Measurements from ENCODE around the gene EHHADH.

The EHHADH gene

GRCh38 chr3:185164428-185165217 is 89.2 kb downstream of the EHHADH start:
- Histone ChIP-seq H3K27me3 (ENCODE audit: insufficient read depth, low read length, poor library complexity) (no peaks in the 10 kb centered on the region), H3K36me3 (ENCODE audit: control insufficient read depth, insufficient read depth, low read length) (no peaks in the 10 kb centered on the region), H3K4me1 (ENCODE audit: control insufficient read depth, low read depth, low read length) (no peaks in the 10 kb centered on the region), H2BK5ac (ENCODE audit: low read length) (no peak overlapping the region), H2AK5ac (ENCODE audit: low read length) (no peak overlapping the region), H2BK120ac (ENCODE audit: low read depth, low read length) (no peak overlapping the region), H3K9ac (ENCODE audit: low read length) (no peak overlapping the region), H3K56ac (ENCODE audit: low read length) (no peak overlapping the region), H3K4me2 (ENCODE audit: low read length) (no peak overlapping the region), H3K79me1 (ENCODE audit: low read length) (no peaks in the 10 kb centered on the region), H3K79me2 (ENCODE audit: control insufficient read depth, insufficient read depth, low read length) (no peaks in the 10 kb centered on the region), H3K4me3 (ENCODE audit: low read length) (no peak overlapping the region), H3K23ac (ENCODE audit: low read length) (no peak overlapping the region), H2BK15ac (replicated peaks; ENCODE audit: low read depth) (no peak overlapping the region), H3K18ac (ENCODE audit: low read length) (no peak overlapping the region), H4K5ac (ENCODE audit: low read length) (no peak overlapping the region), H3K4ac (ENCODE audit: low read depth, low read length) (no peak overlapping the region), H4K8ac (ENCODE audit: low read depth, low read length) (no peak overlapping the region), H3K27ac (ENCODE audit: low read depth, low read length) (no peak overlapping the region)
- DNase-seq: no peak
- no CpG with 5 or more reads among the region's 6 CpGs for WGBS (ENCODE audit: extremely low coverage, insufficient coverage, low lambda C conversion rate)

GRCh38 chr3:185162634-185163033 is 91.2 kb downstream of the EHHADH start:
- Histone ChIP-seq H3K27ac (ENCODE audit: low read depth, low read length) (no peak overlapping the region), H2BK120ac (ENCODE audit: low read depth, low read length) (no peak overlapping the region), H3K56ac (ENCODE audit: low read length) (no peak overlapping the region), H3K27me3 (ENCODE audit: insufficient read depth, low read length, poor library complexity) (no peaks in the 10 kb centered on the region), H3K4ac (ENCODE audit: low read depth, low read length) (no peak overlapping the region), H3K4me1 (ENCODE audit: control insufficient read depth, low read depth, low read length) (no peaks in the 10 kb centered on the region), H2BK15ac (replicated peaks; ENCODE audit: low read depth) (no peak overlapping the region), H3K4me2 (ENCODE audit: low read length) (no peak overlapping the region), H4K8ac (ENCODE audit: low read depth, low read length) (no peak overlapping the region), H3K9ac (ENCODE audit: low read length) (no peak overlapping the region), H3K18ac (ENCODE audit: low read length) (no peak overlapping the region), H3K4me3 (ENCODE audit: low read length) (no peak overlapping the region), H3K79me2 (ENCODE audit: control insufficient read depth, insufficient read depth, low read length) (no peaks in the 10 kb centered on the region), H3K79me1 (ENCODE audit: low read length) (no peaks in the 10 kb centered on the region), H2AK5ac (ENCODE audit: low read length) (no peak overlapping the region), H4K5ac (ENCODE audit: low read length) (no peak overlapping the region), H2BK5ac (ENCODE audit: low read length) (no peak overlapping the region), H3K23ac (ENCODE audit: low read length) (no peak overlapping the region), H3K36me3 (ENCODE audit: control insufficient read depth, insufficient read depth, low read length) (no peaks in the 10 kb centered on the region)
- DNase-seq: no peak
- WGBS (ENCODE audit: extremely low coverage, insufficient coverage, low lambda C conversion rate): no CpG with 5 or more reads among the region's 8 CpGs

GRCh38 chr3:185161761-185162160 is 92.1 kb downstream of the EHHADH start:
- Histone ChIP-seq H3K27me3 (ENCODE audit: insufficient read depth, low read length, poor library complexity) (no peaks in the 10 kb centered on the region), H3K4me2 (ENCODE audit: low read length) (no peak overlapping the region), H3K9ac (ENCODE audit: low read length) (no peak overlapping the region), H3K4me3 (ENCODE audit: low read length) (no peak overlapping the region), H3K4ac (ENCODE audit: low read depth, low read length) (no peak overlapping the region), H4K8ac (ENCODE audit: low read depth, low read length) (no peak overlapping the region), H3K4me1 (ENCODE audit: control insufficient read depth, low read depth, low read length) (no peaks in the 10 kb centered on the region), H2BK120ac (ENCODE audit: low read depth, low read length) (no peak overlapping the region), H2AK5ac (ENCODE audit: low read length) (no peak overlapping the region), H3K36me3 (ENCODE audit: control insufficient read depth, insufficient read depth, low read length) (no peaks in the 10 kb centered on the region), H3K79me1 (ENCODE audit: low read length) (no peaks in the 10 kb centered on the region), H2BK5ac (ENCODE audit: low read length) (no peak overlapping the region), H3K18ac (ENCODE audit: low read length) (no peak overlapping the region), H3K79me2 (ENCODE audit: control insufficient read depth, insufficient read depth, low read length) (no peaks in the 10 kb centered on the region), H3K27ac (ENCODE audit: low read depth, low read length) (no peak overlapping the region), H3K23ac (ENCODE audit: low read length) (no peak overlapping the region), H3K56ac (ENCODE audit: low read length) (no peak overlapping the region), H4K5ac (ENCODE audit: low read length) (no peak overlapping the region), H2BK15ac (replicated peaks; ENCODE audit: low read depth) (no peak overlapping the region)
- DNase-seq: no peak
- WGBS (ENCODE audit: extremely low coverage, insufficient coverage, low lambda C conversion rate): 100% methylated on average over 1 of the region's 5 CpGs

GRCh38 chr3:185157347-185157746 is 96.5 kb downstream of the EHHADH start:
- no CpG with 5 or more reads among the region's 3 CpGs for WGBS (ENCODE audit: extremely low coverage, insufficient coverage, low lambda C conversion rate)
- Histone ChIP-seq H3K79me1 (ENCODE audit: low read length) (no peaks in the 10 kb centered on the region), H4K5ac (ENCODE audit: low read length) (no peak overlapping the region), H3K79me2 (ENCODE audit: control insufficient read depth, insufficient read depth, low read length) (no peaks in the 10 kb centered on the region), H3K9ac (ENCODE audit: low read length) (no peak overlapping the region), H3K4ac (ENCODE audit: low read depth, low read length) (no peak overlapping the region), H2BK5ac (ENCODE audit: low read length) (no peak overlapping the region), H3K18ac (ENCODE audit: low read length) (no peak overlapping the region), H3K23ac (ENCODE audit: low read length) (no peak overlapping the region), H2BK15ac (replicated peaks; ENCODE audit: low read depth) (no peak overlapping the region), H3K27ac (ENCODE audit: low read depth, low read length) (no peak overlapping the region), H2AK5ac (ENCODE audit: low read length) (no peak overlapping the region), H4K8ac (ENCODE audit: low read depth, low read length) (no peak overlapping the region), H3K36me3 (ENCODE audit: control insufficient read depth, insufficient read depth, low read length) (no peaks in the 10 kb centered on the region), H3K4me3 (ENCODE audit: low read length) (no peak overlapping the region), H3K27me3 (ENCODE audit: insufficient read depth, low read length, poor library complexity) (no peaks in the 10 kb centered on the region), H3K4me2 (ENCODE audit: low read length) (no peak overlapping the region), H3K4me1 (ENCODE audit: control insufficient read depth, low read depth, low read length) (no peaks in the 10 kb centered on the region), H2BK120ac (ENCODE audit: low read depth, low read length) (no peak overlapping the region), H3K56ac (ENCODE audit: low read length) (no peak overlapping the region)
- DNase-seq: no peak

GRCh38 chr3:185155678-185156077 is 98.2 kb downstream of the EHHADH start:
- no peak overlapping the region for H3K9ac ChIP-seq (ENCODE audit: low read length)
- H3K79me2 ChIP-seq (ENCODE audit: control insufficient read depth, insufficient read depth, low read length): no peaks in the 10 kb centered on the region
- H3K4me3 ChIP-seq (ENCODE audit: low read length): no peak overlapping the region
- H4K5ac ChIP-seq (ENCODE audit: low read length): no peak overlapping the region
- H3K23ac ChIP-seq (ENCODE audit: low read length): no peak overlapping the region
- no peak overlapping the region for H2AK5ac ChIP-seq (ENCODE audit: low read length)
- H3K4ac ChIP-seq (ENCODE audit: low read depth, low read length): no peak overlapping the region
- no peaks in the 10 kb centered on the region for H3K4me1 ChIP-seq (ENCODE audit: control insufficient read depth, low read depth, low read length)
- no peaks in the 10 kb centered on the region for H3K36me3 ChIP-seq (ENCODE audit: control insufficient read depth, insufficient read depth, low read length)
- DNase-seq: no peak
- no peak overlapping the region for H3K56ac ChIP-seq (ENCODE audit: low read length)
- H3K4me2 ChIP-seq (ENCODE audit: low read length): no peak overlapping the region
- no peak overlapping the region for H2BK5ac ChIP-seq (ENCODE audit: low read length)
- H3K27me3 ChIP-seq (ENCODE audit: insufficient read depth, low read length, poor library complexity): peaks cover 3% of the 10 kb centered on the region
- H3K79me1 ChIP-seq (ENCODE audit: low read length): no peaks in the 10 kb centered on the region
- WGBS (ENCODE audit: extremely low coverage, insufficient coverage, low lambda C conversion rate): 100% methylated on average over 1 of the region's 5 CpGs
- no peak overlapping the region for H3K18ac ChIP-seq (ENCODE audit: low read length)
- no peak overlapping the region for H3K27ac ChIP-seq (ENCODE audit: low read depth, low read length)
- H2BK15ac ChIP-seq (replicated peaks; ENCODE audit: low read depth): no peak overlapping the region
- no peak overlapping the region for H2BK120ac ChIP-seq (ENCODE audit: low read depth, low read length)
- H4K8ac ChIP-seq (ENCODE audit: low read depth, low read length): no peak overlapping the region

Data from mesendoderm (in vitro differentiated cells).